Astrocyte (in vitro differentiated cells and primary cell): ENCODE data around the gene THUMPD2.

ENCODE experiments used
- EZH2 ChIP-seq: IDR thresholded peaks from 2 replicates; pipeline ENCODE4 v1.6.1; 2012; ENCODE audit warnings: mild to moderate bottlenecking, low read length, inconsistent platforms; ENCODE audit not compliant: insufficient read depth
- TF ChIP-seq, protein P1 (sequence below): IDR thresholded peaks from 2 replicates; pipeline ENCODE4 v1.5.1; 2011; ENCODE audit warnings: low read depth, mild to moderate bottlenecking, inconsistent platforms, low read length, moderate library complexity; ENCODE audit not compliant: insufficient read depth

DNA sequence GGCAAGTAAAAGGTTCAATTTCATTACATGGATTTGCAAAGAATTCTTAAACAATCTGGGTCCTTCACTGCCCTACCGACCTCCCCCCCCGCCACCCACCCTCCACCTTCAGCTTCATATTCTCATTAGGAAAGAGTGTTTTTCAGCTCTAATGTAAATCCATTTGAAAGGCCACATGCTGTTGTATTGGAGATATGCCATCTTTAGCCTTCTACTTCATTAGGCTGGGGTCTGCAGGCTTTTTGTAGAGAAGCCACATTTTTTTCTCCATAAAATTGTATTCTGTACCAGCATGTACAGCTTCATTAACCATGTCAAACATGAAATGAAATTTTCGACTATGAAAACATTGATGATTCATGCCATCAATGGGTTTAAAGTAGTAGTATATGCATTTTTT lies 42.8 kb upstream of the THUMPD2 start:
- TF ChIP-seq, protein P1, sequence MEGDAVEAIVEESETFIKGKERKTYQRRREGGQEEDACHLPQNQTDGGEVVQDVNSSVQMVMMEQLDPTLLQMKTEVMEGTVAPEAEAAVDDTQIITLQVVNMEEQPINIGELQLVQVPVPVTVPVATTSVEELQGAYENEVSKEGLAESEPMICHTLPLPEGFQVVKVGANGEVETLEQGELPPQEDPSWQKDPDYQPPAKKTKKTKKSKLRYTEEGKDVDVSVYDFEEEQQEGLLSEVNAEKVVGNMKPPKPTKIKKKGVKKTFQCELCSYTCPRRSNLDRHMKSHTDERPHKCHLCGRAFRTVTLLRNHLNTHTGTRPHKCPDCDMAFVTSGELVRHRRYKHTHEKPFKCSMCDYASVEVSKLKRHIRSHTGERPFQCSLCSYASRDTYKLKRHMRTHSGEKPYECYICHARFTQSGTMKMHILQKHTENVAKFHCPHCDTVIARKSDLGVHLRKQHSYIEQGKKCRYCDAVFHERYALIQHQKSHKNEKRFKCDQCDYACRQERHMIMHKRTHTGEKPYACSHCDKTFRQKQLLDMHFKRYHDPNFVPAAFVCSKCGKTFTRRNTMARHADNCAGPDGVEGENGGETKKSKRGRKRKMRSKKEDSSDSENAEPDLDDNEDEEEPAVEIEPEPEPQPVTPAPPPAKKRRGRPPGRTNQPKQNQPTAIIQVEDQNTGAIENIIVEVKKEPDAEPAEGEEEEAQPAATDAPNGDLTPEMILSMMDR = no peak
- TF ChIP-seq EZH2 = no peak
